ENCODE results near the gene CD63.
"Not testable (repeated sequence)": the region's sequence is repeated elsewhere in the genome, so short reads cannot be mapped to it uniquely, and the experiment has no call there.

CD63 gene

GRCh38 chr12:55728939-55729818 is at the start of gene CD63:
TSS of gene CD63 (minus strand) at chr12:55729009. CDS start at chr12:55728341, 668 bp downstream.
- DNase-seq (ENCODE audit: low spot score): peak; percentile 95

- peak; percentile 29 for DNase-seq (ENCODE audit: low spot score)
Observed at GRCh38 chr12:55777856-55778255, 49.0 kb upstream of the CD63 start.

- no peak for DNase-seq (ENCODE audit: low spot score)
Observed at GRCh38 chr12:55771736-55772135, 42.9 kb upstream of the CD63 start.

GRCh38 chr12:55767156-55767555 is 38.3 kb upstream of the CD63 start:
- DNase-seq (ENCODE audit: low spot score): no peak

GRCh38 chr12:55765736-55766290 is 37.0 kb upstream of the CD63 start:
- no peak for DNase-seq (ENCODE audit: low spot score)

- no peak for DNase-seq (ENCODE audit: low spot score)
Observed at GRCh38 chr12:55762646-55763045, 33.8 kb upstream of the CD63 start.

- no peak for DNase-seq (ENCODE audit: low spot score)
Observed at GRCh38 chr12:55760663-55761062, 31.9 kb upstream of the CD63 start.

- not testable (repeated sequence) for DNase-seq (ENCODE audit: low spot score)
Observed at GRCh38 chr12:55758575-55758974, 29.8 kb upstream of the CD63 start.

GRCh38 chr12:55757701-55758100 is 28.9 kb upstream of the CD63 start:
- no peak for DNase-seq (ENCODE audit: low spot score)

GRCh38 chr12:55755246-55755645 is 26.4 kb upstream of the CD63 start:
- no peak for DNase-seq (ENCODE audit: low spot score)

- no peak for DNase-seq (ENCODE audit: low spot score)
Observed at GRCh38 chr12:55748230-55748993, 19.6 kb upstream of the CD63 start.

GRCh38 chr12:55746913-55747231 is 18.1 kb upstream of the CD63 start:
- no peak for DNase-seq (ENCODE audit: low spot score)

GRCh38 chr12:55746174-55746912 is 17.5 kb upstream of the CD63 start:
- DNase-seq (ENCODE audit: low spot score): no peak

- DNase-seq (ENCODE audit: low spot score): no peak
Observed at GRCh38 chr12:55745361-55746173, 16.8 kb upstream of the CD63 start.

- DNase-seq (ENCODE audit: low spot score): no peak
Observed at GRCh38 chr12:55744340-55745030, 15.7 kb upstream of the CD63 start.

- DNase-seq (ENCODE audit: low spot score): no peak
Observed at GRCh38 chr12:55743406-55744339, 14.9 kb upstream of the CD63 start.

GRCh38 chr12:55742719-55743405 is 14.1 kb upstream of the CD63 start, which contains the start of gene GDF11:
TSS of gene GDF11 (plus strand) at chr12:55743122. CDS start at chr12:55743317, 195 bp downstream.
- DNase-seq (ENCODE audit: low spot score): peak; percentile 82

GRCh38 chr12:55741931-55742680 is 13.3 kb upstream of the CD63 start:
- DNase-seq (ENCODE audit: low spot score): no peak

Measured in putamen (tissue), 1 donor.